Stimulated activated naive CD8-positive, alpha-beta T cell treated with anti-CD3 and anti-CD28 coated beads, Interleukin-15, Interleukin-2, amounts not matched to agents 100 U/mL and 50 U/mL, for 24 hours (primary cell): ENCODE results near the gene RNF11.
"Not testable (repeated sequence)": the region's sequence is repeated elsewhere in the genome, so short reads cannot be mapped to it uniquely, and the experiment has no call there.

ENCODE experiments used
- ATAC-seq: fragments of 150-1000 bp; cut with Tn5 transposase; one replicate; pipeline ENCODE4 v1.10.0; 2021
- DNase-seq: peaks from one replicate; pipeline ENCODE4 v3.0.0; 2021

The RNF11 gene

GRCh38 chr1:51235673-51236530 lies at the start of gene RNF11:
TSS of gene RNF11 (plus strand) at chr1:51236273. CDS start at chr1:51236757, 484 bp downstream.
- ATAC-seq (peak; percentile 99), DNase-seq (peak; percentile 94)

GRCh38 chr1:51188230-51188629 lies 47.8 kb upstream of the RNF11 start:
- DNase-seq (no peak), ATAC-seq (no peak)

GRCh38 chr1:51189421-51190073 lies 46.5 kb upstream of the RNF11 start:
- no peak for ATAC-seq
- peak; percentile 46 for DNase-seq

- no peak for DNase-seq
- ATAC-seq = no peak
Observed at GRCh38 chr1:51190961-51191360, 45.1 kb upstream of the RNF11 start.

GRCh38 chr1:51192213-51192843 lies 43.7 kb upstream of the RNF11 start:
- ATAC-seq (no peak), DNase-seq (peak; percentile 66)

GRCh38 chr1:51193564-51193963 lies 42.5 kb upstream of the RNF11 start:
- DNase-seq (no peak), ATAC-seq (no peak)

GRCh38 chr1:51203121-51203873 lies 32.8 kb upstream of the RNF11 start:
- ATAC-seq = peak; percentile 46
- no peak for DNase-seq

- DNase-seq (no peak), ATAC-seq (no peak)
Observed at GRCh38 chr1:51203874-51204245, 32.2 kb upstream of the RNF11 start.

GRCh38 chr1:51210055-51210454 lies 26.0 kb upstream of the RNF11 start:
- no peak for DNase-seq
- ATAC-seq = no peak

- no peak for ATAC-seq
- no peak for DNase-seq
Observed at GRCh38 chr1:51210676-51211075, 25.4 kb upstream of the RNF11 start.

GRCh38 chr1:51214615-51215131 lies 21.4 kb upstream of the RNF11 start:
- DNase-seq = no peak
- peak; percentile 68 for ATAC-seq

- ATAC-seq (no peak), DNase-seq (no peak)
Observed at GRCh38 chr1:51215169-51215568, 20.9 kb upstream of the RNF11 start.

GRCh38 chr1:51216631-51217030 lies 19.4 kb upstream of the RNF11 start:
- ATAC-seq = no peak
- no peak for DNase-seq

- DNase-seq = no peak
- ATAC-seq = no peak
Observed at GRCh38 chr1:51217101-51217500, 19.0 kb upstream of the RNF11 start.

GRCh38 chr1:51218570-51218969 lies 17.5 kb upstream of the RNF11 start:
- no peak for ATAC-seq

GRCh38 chr1:51219022-51219421 lies 17.1 kb upstream of the RNF11 start:
- DNase-seq (no peak), ATAC-seq (no peak)

More at GRCh38 chr1:51218570-51218969, 17.5 kb upstream of the RNF11 start:
- DNase-seq = no peak

- not testable (repeated sequence) for ATAC-seq
Observed at GRCh38 chr1:51221529-51221928, 14.5 kb upstream of the RNF11 start.

GRCh38 chr1:51222136-51222787 lies 13.8 kb upstream of the RNF11 start:
- DNase-seq = no peak
- no peak for ATAC-seq

More at GRCh38 chr1:51221529-51221928, 14.5 kb upstream of the RNF11 start:
- not testable (repeated sequence) for DNase-seq

- ATAC-seq (no peak), DNase-seq (no peak)
Observed at GRCh38 chr1:51222809-51223208, 13.3 kb upstream of the RNF11 start.

- DNase-seq (no peak), ATAC-seq (no peak)
Observed at GRCh38 chr1:51224255-51224654, 11.8 kb upstream of the RNF11 start.

- not testable (repeated sequence) for DNase-seq, ATAC-seq
Observed at GRCh38 chr1:51227231-51227960, 8.7 kb upstream of the RNF11 start.
